Retina (tissue), 1 donor: ENCODE measurements around the gene C1RL.

ENCODE experiments used
- DNase-seq: peaks from one replicate; pipeline ENCODE4 v3.0.0-alpha.2; 2016

The C1RL gene

GRCh38 chr12:7108796-7109571 is at the start of gene C1RL:
Gene C1RL (minus strand): TSS chr12:7109214. CDS start chr12:7109180, 34 bp downstream.
- DNase-seq: peak; percentile 91

GRCh38 chr12:7157391-7157790 is 48.4 kb upstream of the C1RL start:
- no peak for DNase-seq

GRCh38 chr12:7156259-7157197 is 47.5 kb upstream of the C1RL start:
- no peak for DNase-seq

GRCh38 chr12:7155471-7156034 is 46.5 kb upstream of the C1RL start:
- DNase-seq: no peak

- DNase-seq: no peak
Observed at GRCh38 chr12:7154901-7155470, 46.0 kb upstream of the C1RL start.

- DNase-seq: no peak
Observed at GRCh38 chr12:7154042-7154441, 45.0 kb upstream of the C1RL start.

- no peak for DNase-seq
Observed at GRCh38 chr12:7152818-7153217, 43.8 kb upstream of the C1RL start.

- DNase-seq: no peak
Observed at GRCh38 chr12:7151532-7151931, 42.5 kb upstream of the C1RL start.

- no peak for DNase-seq
Observed at GRCh38 chr12:7150841-7151240, 41.8 kb upstream of the C1RL start.

- DNase-seq: no peak
Observed at GRCh38 chr12:7150356-7150755, 41.3 kb upstream of the C1RL start.

- no peak for DNase-seq
Observed at GRCh38 chr12:7146906-7147305, 37.9 kb upstream of the C1RL start.

GRCh38 chr12:7146228-7146627 is 37.2 kb upstream of the C1RL start:
- DNase-seq: no peak

- no peak for DNase-seq
Observed at GRCh38 chr12:7145671-7146070, 36.7 kb upstream of the C1RL start.

GRCh38 chr12:7144414-7145120 is 35.6 kb upstream of the C1RL start:
- DNase-seq: no peak

- DNase-seq: no peak
Observed at GRCh38 chr12:7143564-7143963, 34.5 kb upstream of the C1RL start.

- no peak for DNase-seq
Observed at GRCh38 chr12:7142809-7143465, 33.9 kb upstream of the C1RL start.

- peak; percentile 32 for DNase-seq
Observed at GRCh38 chr12:7142056-7142644, 33.1 kb upstream of the C1RL start.

- no peak for DNase-seq
Observed at GRCh38 chr12:7141351-7142005, 32.5 kb upstream of the C1RL start.

GRCh38 chr12:7139200-7139599 is 30.2 kb upstream of the C1RL start:
- DNase-seq: no peak

GRCh38 chr12:7137908-7138307 is 28.9 kb upstream of the C1RL start:
- DNase-seq: no peak

- DNase-seq: no peak
Observed at GRCh38 chr12:7136676-7137075, 27.7 kb upstream of the C1RL start.
